Left ventricle myocardium inferior (tissue), 1 donor: ENCODE measurements around the gene RPRD2. TPM values are rescaled to one million over a fixed set of nuclear protein-coding genes. Genes with fewer than 3 reads are reported as not detected.

Source experiments
- DNase-seq: peaks from one replicate; pipeline ENCODE4 v3.0.0-alpha.2; 2020
- H3K27ac ChIP-seq: fragments of 200-600 bp; replicated peaks from 2 replicates; pipeline ENCODE4 v1.8.0; 2021
- H3K27me3 ChIP-seq: fragments of 200-600 bp; 2 replicates; pipeline ENCODE4 v1.8.0; 2021; ENCODE audit warnings: low read depth
- H3K36me3 ChIP-seq: fragments of 200-600 bp; 2 replicates; pipeline ENCODE4 v1.8.0; 2021
- H3K4me1 ChIP-seq: fragments of 200-600 bp; 2 replicates; pipeline ENCODE4 v1.8.0; 2021
- H3K4me3 ChIP-seq: fragments of 200-600 bp; 2 replicates; pipeline ENCODE4 v1.8.0; 2021; ENCODE audit warnings: mild to moderate bottlenecking, moderate library complexity
- H3K9me3 ChIP-seq: fragments of 200-600 bp; replicated peaks from 2 replicates; pipeline ENCODE4 v1.8.0; 2021
- CTCF ChIP-seq: fragments of 200-600 bp; IDR thresholded peaks from 2 replicates; pipeline ENCODE4 v1.8.0; 2021; ENCODE audit warnings: antibody characterized with exemption, mild to moderate bottlenecking, borderline replicate concordance
- intact Hi-C: fragments of 100-400 bp; cut with micrococcal nuclease; formaldehyde crosslinking; loops from one replicate; pipeline ENCODE4 v1.11.0; 2022
- total RNA-seq: library from RNA; stranded (reverse); fragmentation: NEBNext Ultra II Directional; extraction: Animal tissue kit (Norgen Biotek cat#: 25700); gene quantifications from one replicate; pipeline ENCODE4 v1.2.1, GENCODE V29; 2021
- donor health status: DM: no; HTN: yes; CAD: no; lungs with severe emphysema.

The RPRD2 gene
- total RNA-seq, 1 donor from 2014 or later, result 22.9 TPM

GRCh38 chr1:150486966-150487762 lies 123.2 kb downstream of the RPRD2 start, which contains the start of gene TARS2:
Gene TARS2, plus strand, starts transcription at chr1:150487419. Its CDS starts 32 bp downstream, at chr1:150487451.
- DNase-seq, result peak; percentile 91
- intact Hi-C loops, result no loop called here
- H3K9me3 ChIP-seq, result no peaks in the 10 kb centered on the region
- H3K27me3 ChIP-seq, result no peaks in the 10 kb centered on the region
- H3K4me1 ChIP-seq, result peaks cover 15% of the 10 kb centered on the region
- peak; percentile 57 for TF ChIP-seq CTCF
- peak within 1 kb of the TSS; percentile 83 for H3K27ac ChIP-seq
- H3K4me3 ChIP-seq, result peak within 1 kb of the TSS; percentile 80
- peaks cover 36% of the 10 kb centered on the region for H3K36me3 ChIP-seq

- Histone ChIP-seq H3K27me3 (no peaks in the 10 kb centered on the region), H3K4me3 (peak overlapping the region; percentile 80), H3K27ac (peak overlapping the region; percentile 83), H3K9me3 (no peaks in the 10 kb centered on the region), H3K36me3 (peaks cover 41% of the 10 kb centered on the region), H3K4me1 (peaks cover 15% of the 10 kb centered on the region)
- TF ChIP-seq CTCF, result no peak
- DNase-seq, result no peak
- intact Hi-C loops, result no loop called here
These were observed 123.8 kb downstream of the RPRD2 start for GRCh38 chr1:150487763-150488115.

DNA sequence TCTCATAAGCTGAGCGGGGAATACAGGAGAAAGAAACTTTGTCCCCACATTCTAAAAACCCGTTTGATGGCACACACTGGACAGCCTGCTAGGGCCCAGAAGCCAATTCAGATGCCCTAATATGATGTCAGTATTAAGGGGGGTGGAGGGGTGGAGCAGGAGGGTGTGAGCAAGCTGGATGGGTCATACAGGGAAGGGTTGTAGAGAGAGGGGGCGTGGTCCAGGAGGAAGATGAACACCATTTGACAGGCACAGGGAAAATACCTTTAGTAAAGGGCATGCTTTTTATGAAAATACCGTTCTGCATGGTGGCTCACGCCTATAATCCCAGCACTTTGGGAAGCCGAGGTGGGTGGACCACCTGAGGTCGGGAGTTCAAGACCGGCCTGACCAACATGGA lies 129.2 kb downstream of the RPRD2 start:
- intact Hi-C loops, result no loop called here
- no peaks in the 10 kb centered on the region for H3K27me3 ChIP-seq
- H3K36me3 ChIP-seq, result peaks cover 91% of the 10 kb centered on the region
- H3K4me3 ChIP-seq, result no peak overlapping the region
- no peak for DNase-seq
- no peak overlapping the region for H3K27ac ChIP-seq
- no peaks in the 10 kb centered on the region for H3K9me3 ChIP-seq
- no peak for TF ChIP-seq CTCF
- peaks cover 6% of the 10 kb centered on the region for H3K4me1 ChIP-seq

GRCh38 chr1:150498342-150498741 lies 134.4 kb downstream of the RPRD2 start:
- no peaks in the 10 kb centered on the region for H3K4me1 ChIP-seq
- TF ChIP-seq CTCF, result no peak
- no peaks in the 10 kb centered on the region for H3K27me3 ChIP-seq
- DNase-seq, result no peak
- no peak overlapping the region for H3K4me3 ChIP-seq
- H3K9me3 ChIP-seq, result no peaks in the 10 kb centered on the region
- peaks cover 82% of the 10 kb centered on the region for H3K36me3 ChIP-seq
- intact Hi-C loops, result no loop called here
- H3K27ac ChIP-seq, result no peak overlapping the region

DNA sequence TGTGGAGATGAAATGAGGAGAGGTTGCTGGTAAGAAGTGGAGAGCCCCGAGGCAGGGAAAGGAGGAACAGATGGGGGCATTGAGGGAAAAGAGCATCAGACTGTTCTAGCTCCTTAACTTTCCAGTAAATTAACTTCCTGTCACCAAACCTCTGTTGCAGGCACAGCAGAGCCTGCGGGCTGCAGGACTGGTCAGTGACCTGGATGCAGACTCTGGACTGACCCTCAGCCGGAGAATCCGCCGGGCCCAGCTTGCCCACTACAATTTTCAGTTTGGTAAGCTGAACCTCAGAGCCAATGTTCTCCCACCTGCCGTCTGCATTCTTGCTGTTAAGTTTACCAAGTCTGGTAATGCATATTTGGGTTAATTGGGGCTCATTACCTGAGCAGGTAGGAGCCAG lies 141.5 kb downstream of the RPRD2 start:
- H3K27me3 ChIP-seq, result no peaks in the 10 kb centered on the region
- no peak overlapping the region for H3K27ac ChIP-seq
- peaks cover 27% of the 10 kb centered on the region for H3K4me1 ChIP-seq
- H3K36me3 ChIP-seq, result peaks cover 47% of the 10 kb centered on the region
- intact Hi-C loops, result no loop called here
- H3K4me3 ChIP-seq, result no peak overlapping the region
- no peak for TF ChIP-seq CTCF
- H3K9me3 ChIP-seq, result no peaks in the 10 kb centered on the region
- DNase-seq, result no peak
